Lower lobe of right lung (tissue), 2 donors: ENCODE results near the gene LANCL3. TPM values are rescaled to one million over a fixed set of nuclear protein-coding genes. Genes with fewer than 3 reads are reported as not detected.
"Not testable (repeated sequence)": the region's sequence is repeated elsewhere in the genome, so short reads cannot be mapped to it uniquely, and the experiment has no call there.

Experiments used
- ATAC-seq, 2 donors: fragments of 200-7000 bp; cut with Tn5 transposase; one replicate each; pipeline ENCODE4 v1.9.1; 2020 to 2022; ENCODE audit warnings: mild to moderate bottlenecking in 2 of 2, moderate library complexity in 2 of 2
- DNase-seq: peaks from one replicate; pipeline ENCODE4 v3.0.0-alpha.2; 2020
- H3K27ac ChIP-seq: fragments of 200-600 bp; one replicate; pipeline ENCODE4 v1.8.0; 2022
- H3K27me3 ChIP-seq: fragments of 200-600 bp; one replicate; pipeline ENCODE4 v1.8.0; 2022; ENCODE audit warnings: low read depth
- H3K36me3 ChIP-seq: fragments of 200-600 bp; one replicate; pipeline ENCODE4 v1.8.0; 2022; ENCODE audit warnings: mild to moderate bottlenecking
- H3K4me1 ChIP-seq: fragments of 200-600 bp; one replicate; pipeline ENCODE4 v1.8.0; 2022
- H3K4me3 ChIP-seq: fragments of 200-600 bp; one replicate; pipeline ENCODE4 v1.8.0; 2022; ENCODE audit warnings: mild to moderate bottlenecking
- H3K9me3 ChIP-seq: fragments of 200-600 bp; one replicate; pipeline ENCODE4 v1.8.0; 2022
- CTCF ChIP-seq: fragments of 200-600 bp; IDR thresholded peaks from one replicate; pipeline ENCODE4 v1.8.0; 2022; ENCODE audit warnings: antibody characterized with exemption, mild to moderate bottlenecking
- intact Hi-C: fragments of 100-400 bp; cut with DNase I; formaldehyde crosslinking; loops from one replicate; pipeline ENCODE4 v1.11.0; 2022
- total RNA-seq: library from RNA; stranded (reverse); fragmentation: NEBNext Ultra II Directional; extraction: Animal tissue kit (Norgen Biotek cat#: 25700); gene quantifications from one replicate; pipeline ENCODE4 v1.2.1, GENCODE V29; 2021
- donor health status: DM: no; HTN: yes; CAD: no; lungs with severe emphysema.

LANCL3 gene
- total RNA-seq, 1 donor from 2014 or later, result 1.7 TPM

GRCh38 chrX:37641859-37642258 lies 70.4 kb downstream of the LANCL3 start:
- no peaks in the 10 kb centered on the region for H3K4me1 ChIP-seq
- DNase-seq (no peak), ATAC-seq (no peak)
- H3K4me3 ChIP-seq, result no peak overlapping the region
- no peak overlapping the region for H3K27ac ChIP-seq
- no peak for TF ChIP-seq CTCF
- H3K27me3 ChIP-seq, result no peaks in the 10 kb centered on the region
- intact Hi-C loops, result no loop called here
- H3K36me3 ChIP-seq, result no peaks in the 10 kb centered on the region
- H3K9me3 ChIP-seq, result no peaks in the 10 kb centered on the region

GRCh38 chrX:37644381-37645305 lies 73.2 kb downstream of the LANCL3 start:
- H3K27ac ChIP-seq, result no peak overlapping the region
- no peaks in the 10 kb centered on the region for H3K36me3 ChIP-seq
- TF ChIP-seq CTCF, result no peak

GRCh38 chrX:37646254-37646653 lies 74.8 kb downstream of the LANCL3 start:
- no peaks in the 10 kb centered on the region for H3K4me1 ChIP-seq
- H3K9me3 ChIP-seq, result no peaks in the 10 kb centered on the region
- ATAC-seq (no peak), DNase-seq (no peak)
- H3K27me3 ChIP-seq, result no peaks in the 10 kb centered on the region
- no peaks in the 10 kb centered on the region for H3K36me3 ChIP-seq
- TF ChIP-seq CTCF, result no peak
- intact Hi-C loops, result no loop called here
- H3K27ac ChIP-seq, result no peak overlapping the region
- H3K4me3 ChIP-seq, result no peak overlapping the region

More at GRCh38 chrX:37644381-37645305, 73.2 kb downstream of the LANCL3 start:
- Histone ChIP-seq H3K9me3 (no peaks in the 10 kb centered on the region), H3K4me3 (no peak overlapping the region), H3K4me1 (no peaks in the 10 kb centered on the region), H3K27me3 (no peaks in the 10 kb centered on the region)
- ATAC-seq (no peak), DNase-seq (no peak)
- intact Hi-C loops, result no loop called here

GRCh38 chrX:37650879-37651278 lies 79.4 kb downstream of the LANCL3 start:
- intact Hi-C loops, H3K4me3 ChIP-seq, ATAC-seq, H3K36me3 ChIP-seq, DNase-seq, H3K27me3 ChIP-seq, H3K4me1 ChIP-seq, H3K9me3 ChIP-seq, H3K27ac ChIP-seq: not testable (repeated sequence)

- no peak for TF ChIP-seq CTCF
- ATAC-seq (no peak), DNase-seq (no peak)
- H3K27ac ChIP-seq, result no peak overlapping the region
- H3K4me1 ChIP-seq, result no peaks in the 10 kb centered on the region
- H3K36me3 ChIP-seq, result no peaks in the 10 kb centered on the region
- intact Hi-C loops, result no loop called here
- no peaks in the 10 kb centered on the region for H3K9me3 ChIP-seq
- no peak overlapping the region for H3K4me3 ChIP-seq
- H3K27me3 ChIP-seq, result no peaks in the 10 kb centered on the region
Observed at GRCh38 chrX:37651921-37652452, 80.5 kb downstream of the LANCL3 start.
